PFSK-1 (cell line): ENCODE measurements around the gene C1orf94.

Experiments used
- FOXP2 ChIP-seq: optimal IDR thresholded peaks from 2 replicates; pipeline ENCODE3; 2011; ENCODE audit warnings: borderline replicate concordance, control low read depth, inconsistent platforms; ENCODE audit not compliant: insufficient read depth; ENCODE audit errors: extremely low read length, extremely low read depth
- POLR2AphosphoS5 ChIP-seq: IDR thresholded peaks from 2 replicates; pipeline ENCODE4 v1.6.1; 2012; ENCODE audit warnings: low read depth, mild to moderate bottlenecking, control low read depth, low read length, moderate library complexity
- SIN3A ChIP-seq: IDR thresholded peaks from 2 replicates; pipeline ENCODE4 v1.6.1; 2012; ENCODE audit warnings: mild to moderate bottlenecking, low read length, moderate library complexity, borderline replicate concordance; ENCODE audit not compliant: insufficient read depth
- TAF1 ChIP-seq: IDR thresholded peaks from 2 replicates; pipeline ENCODE4 v1.6.1; 2012; ENCODE audit warnings: low read length, control low read depth, borderline replicate concordance; ENCODE audit not compliant: insufficient read depth
- TF ChIP-seq, protein P1 (sequence below), 2 experiments: IDR thresholded peaks; 2 replicates each; pipeline versions ENCODE4 v1.6.1 to v1.8.0; 2011 to 2012; ENCODE audit warnings: low read depth in 2 of 2, low read length in 2 of 2, control low read depth in 1 of 2, inconsistent platforms in 1 of 2, mild to moderate bottlenecking in 1 of 2, moderate library complexity in 1 of 2; ENCODE audit not compliant: insufficient read depth in 1 of 2

C1orf94 gene

GRCh38 chr1:34175744-34176143, 963 bp upstream of the C1orf94 start:
- TF ChIP-seq, protein P1, sequence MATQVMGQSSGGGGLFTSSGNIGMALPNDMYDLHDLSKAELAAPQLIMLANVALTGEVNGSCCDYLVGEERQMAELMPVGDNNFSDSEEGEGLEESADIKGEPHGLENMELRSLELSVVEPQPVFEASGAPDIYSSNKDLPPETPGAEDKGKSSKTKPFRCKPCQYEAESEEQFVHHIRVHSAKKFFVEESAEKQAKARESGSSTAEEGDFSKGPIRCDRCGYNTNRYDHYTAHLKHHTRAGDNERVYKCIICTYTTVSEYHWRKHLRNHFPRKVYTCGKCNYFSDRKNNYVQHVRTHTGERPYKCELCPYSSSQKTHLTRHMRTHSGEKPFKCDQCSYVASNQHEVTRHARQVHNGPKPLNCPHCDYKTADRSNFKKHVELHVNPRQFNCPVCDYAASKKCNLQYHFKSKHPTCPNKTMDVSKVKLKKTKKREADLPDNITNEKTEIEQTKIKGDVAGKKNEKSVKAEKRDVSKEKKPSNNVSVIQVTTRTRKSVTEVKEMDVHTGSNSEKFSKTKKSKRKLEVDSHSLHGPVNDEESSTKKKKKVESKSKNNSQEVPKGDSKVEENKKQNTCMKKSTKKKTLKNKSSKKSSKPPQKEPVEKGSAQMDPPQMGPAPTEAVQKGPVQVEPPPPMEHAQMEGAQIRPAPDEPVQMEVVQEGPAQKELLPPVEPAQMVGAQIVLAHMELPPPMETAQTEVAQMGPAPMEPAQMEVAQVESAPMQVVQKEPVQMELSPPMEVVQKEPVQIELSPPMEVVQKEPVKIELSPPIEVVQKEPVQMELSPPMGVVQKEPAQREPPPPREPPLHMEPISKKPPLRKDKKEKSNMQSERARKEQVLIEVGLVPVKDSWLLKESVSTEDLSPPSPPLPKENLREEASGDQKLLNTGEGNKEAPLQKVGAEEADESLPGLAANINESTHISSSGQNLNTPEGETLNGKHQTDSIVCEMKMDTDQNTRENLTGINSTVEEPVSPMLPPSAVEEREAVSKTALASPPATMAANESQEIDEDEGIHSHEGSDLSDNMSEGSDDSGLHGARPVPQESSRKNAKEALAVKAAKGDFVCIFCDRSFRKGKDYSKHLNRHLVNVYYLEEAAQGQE (IDR thresholded peaks at IDR 0.05; ENCODE audit: insufficient read depth in 1 of 2, low read depth in 2 of 2, low read length in 2 of 2): no peak
- no peak for TF ChIP-seq FOXP2
- TF ChIP-seq TAF1: no peak
- TF ChIP-seq POLR2AphosphoS5: no peak
- TF ChIP-seq SIN3A: no peak

- no peak for TF ChIP-seq TAF1
- TF ChIP-seq FOXP2: no peak
- TF ChIP-seq POLR2AphosphoS5: no peak
- no peak for TF ChIP-seq SIN3A
- TF ChIP-seq, protein P1 (IDR thresholded peaks at IDR 0.05; ENCODE audit: insufficient read depth in 1 of 2, low read depth in 2 of 2, low read length in 2 of 2): peak in 1 of 2 experiments; percentile 59; a peak in 2 of 4 replicates
Measured at GRCh38 chr1:34178072-34178471, 1.4 kb downstream of the C1orf94 start.

DNA sequence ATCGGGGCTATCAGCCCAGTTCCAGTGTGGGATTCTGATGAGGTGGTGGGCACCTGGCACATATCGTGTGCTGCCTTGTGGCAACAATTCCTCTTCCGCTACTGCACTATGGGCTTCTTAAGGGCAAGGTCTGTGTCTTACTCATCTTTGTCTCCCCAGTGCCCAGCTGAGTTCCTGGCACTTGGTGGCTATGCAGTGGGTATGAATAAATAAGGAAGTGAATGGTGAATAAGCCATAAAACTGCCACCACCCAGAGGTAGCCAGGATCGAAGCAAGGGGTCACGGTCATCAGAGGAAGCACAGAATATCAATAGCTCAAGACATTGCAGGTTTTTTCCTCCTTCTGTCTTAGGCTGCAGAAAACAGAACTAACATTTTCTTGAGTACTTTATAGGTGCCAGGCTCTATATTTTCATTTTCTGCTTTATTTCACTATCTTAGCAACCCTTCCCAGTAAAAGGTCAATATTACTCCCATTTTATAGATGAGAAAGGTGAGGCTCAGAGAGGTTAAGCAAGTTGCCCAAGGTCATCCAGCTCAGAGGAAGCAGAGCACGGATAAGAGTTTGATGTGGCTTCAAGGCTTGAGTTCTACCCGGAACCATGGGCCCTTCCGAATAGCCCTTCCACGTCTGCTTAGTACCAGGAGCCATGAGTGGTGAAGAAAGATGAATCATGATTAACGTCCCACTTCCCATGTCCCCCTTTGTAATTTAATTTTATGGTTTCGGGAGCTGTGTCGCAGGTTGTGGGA, 10.2 kb downstream of the C1orf94 start:
- TF ChIP-seq TAF1 (no peak), FOXP2 (no peak), SIN3A (no peak), POLR2AphosphoS5 (no peak)
- TF ChIP-seq, protein P1 (IDR thresholded peaks at IDR 0.05; ENCODE audit: insufficient read depth in 1 of 2, low read depth in 2 of 2, low read length in 2 of 2): no peak

GRCh38 chr1:34188418-34188817, 11.7 kb downstream of the C1orf94 start:
- TF ChIP-seq, protein P1 (IDR thresholded peaks at IDR 0.05; ENCODE audit: insufficient read depth in 1 of 2, low read depth in 2 of 2, low read length in 2 of 2): no peak
- no peak for TF ChIP-seq SIN3A
- no peak for TF ChIP-seq FOXP2
- no peak for TF ChIP-seq TAF1
- TF ChIP-seq POLR2AphosphoS5: no peak
